Epithelial cell of esophagus (primary cell): Measurements from ENCODE around the gene NDST1.

ENCODE experiments used
- DNase-seq: peaks from one replicate; pipeline ENCODE4 v3.0.0; 2010; ENCODE audit warnings: low read depth
- H3K4me3 ChIP-seq: 2 replicates; pipeline ENCODE4 v1.5.1; 2011; ENCODE audit warnings: mild to moderate bottlenecking, low read length, control low read depth
- TF ChIP-seq, protein P1 (sequence below): IDR thresholded peaks from 2 replicates; pipeline ENCODE4 v1.5.1; 2011; ENCODE audit warnings: low read depth, mild to moderate bottlenecking, low read length, control low read depth, inconsistent platforms; ENCODE audit not compliant: insufficient read depth; ENCODE audit errors: missing control alignments

Gene NDST1

DNA sequence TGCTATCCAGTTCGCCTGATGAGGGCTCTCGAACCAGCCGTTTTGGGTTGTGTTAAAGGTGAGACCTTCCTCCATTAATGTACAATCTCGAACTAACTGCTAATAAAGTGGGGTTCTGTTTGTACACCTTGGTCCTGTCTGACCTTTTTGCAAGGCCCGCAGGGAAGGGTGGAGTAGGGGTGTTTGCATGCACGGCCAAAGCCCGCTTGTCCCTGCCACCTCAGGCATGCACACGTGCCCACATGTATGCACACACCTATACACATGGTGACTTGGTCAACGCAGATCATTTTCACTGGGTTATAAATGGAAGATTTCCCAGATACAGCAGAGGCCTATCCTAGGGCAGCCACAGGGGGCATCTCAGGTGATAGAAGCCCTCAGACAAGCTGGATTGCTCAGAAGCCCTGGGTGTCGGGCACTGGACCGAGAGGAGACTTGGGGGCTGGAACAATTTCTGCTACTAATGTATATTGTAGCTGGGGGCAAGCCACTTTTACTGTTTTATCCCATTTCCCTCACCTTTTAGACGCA lies 50.2 kb downstream of the NDST1 start:
- no peak for DNase-seq
- H3K4me3 ChIP-seq: no peak overlapping the region
- TF ChIP-seq, protein P1, sequence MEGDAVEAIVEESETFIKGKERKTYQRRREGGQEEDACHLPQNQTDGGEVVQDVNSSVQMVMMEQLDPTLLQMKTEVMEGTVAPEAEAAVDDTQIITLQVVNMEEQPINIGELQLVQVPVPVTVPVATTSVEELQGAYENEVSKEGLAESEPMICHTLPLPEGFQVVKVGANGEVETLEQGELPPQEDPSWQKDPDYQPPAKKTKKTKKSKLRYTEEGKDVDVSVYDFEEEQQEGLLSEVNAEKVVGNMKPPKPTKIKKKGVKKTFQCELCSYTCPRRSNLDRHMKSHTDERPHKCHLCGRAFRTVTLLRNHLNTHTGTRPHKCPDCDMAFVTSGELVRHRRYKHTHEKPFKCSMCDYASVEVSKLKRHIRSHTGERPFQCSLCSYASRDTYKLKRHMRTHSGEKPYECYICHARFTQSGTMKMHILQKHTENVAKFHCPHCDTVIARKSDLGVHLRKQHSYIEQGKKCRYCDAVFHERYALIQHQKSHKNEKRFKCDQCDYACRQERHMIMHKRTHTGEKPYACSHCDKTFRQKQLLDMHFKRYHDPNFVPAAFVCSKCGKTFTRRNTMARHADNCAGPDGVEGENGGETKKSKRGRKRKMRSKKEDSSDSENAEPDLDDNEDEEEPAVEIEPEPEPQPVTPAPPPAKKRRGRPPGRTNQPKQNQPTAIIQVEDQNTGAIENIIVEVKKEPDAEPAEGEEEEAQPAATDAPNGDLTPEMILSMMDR: no peak

DNA sequence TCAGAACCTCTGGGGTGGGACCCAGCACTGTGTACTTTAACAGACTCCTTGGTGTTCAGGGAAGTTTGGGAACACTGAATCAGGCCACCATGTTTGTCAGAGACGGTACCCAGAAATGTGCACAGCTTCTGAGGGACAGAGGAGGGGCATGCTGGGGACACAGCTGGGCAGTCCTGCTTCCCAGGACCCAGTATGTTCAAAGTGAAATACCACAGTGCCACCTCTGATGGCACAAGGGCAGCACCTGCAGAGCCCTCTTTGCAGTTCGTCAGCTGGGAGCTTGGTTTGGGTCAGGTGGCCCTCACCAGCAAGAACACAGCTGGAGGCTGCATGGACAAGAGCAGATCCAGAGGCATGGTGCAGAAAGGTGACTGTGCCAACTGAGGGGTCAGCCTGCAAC lies 51.2 kb downstream of the NDST1 start:
- DNase-seq: no peak
- TF ChIP-seq, protein P1: no peak
- H3K4me3 ChIP-seq: no peak overlapping the region

DNA sequence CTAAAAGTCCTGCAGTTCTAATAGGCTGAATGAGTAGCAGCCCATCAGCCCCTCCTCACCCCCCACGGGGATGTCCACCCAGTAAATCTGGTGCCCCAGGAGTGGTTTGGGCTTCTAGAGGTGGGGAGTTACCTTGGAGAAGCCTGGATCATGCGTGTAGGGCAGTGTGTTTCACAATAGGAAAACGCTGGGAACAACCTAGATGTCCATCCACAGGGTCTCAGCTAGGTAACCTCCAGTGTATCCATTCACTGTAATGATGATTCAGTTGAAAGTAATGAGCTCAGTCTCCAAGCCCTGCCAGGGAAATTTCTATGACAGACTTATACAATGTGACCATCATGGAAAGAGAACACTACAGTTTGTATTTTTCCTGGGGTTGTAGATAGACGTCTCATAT lies 51.8 kb downstream of the NDST1 start:
- peak; percentile 57 for DNase-seq
- TF ChIP-seq, protein P1: no peak
- H3K4me3 ChIP-seq: no peak overlapping the region

DNA sequence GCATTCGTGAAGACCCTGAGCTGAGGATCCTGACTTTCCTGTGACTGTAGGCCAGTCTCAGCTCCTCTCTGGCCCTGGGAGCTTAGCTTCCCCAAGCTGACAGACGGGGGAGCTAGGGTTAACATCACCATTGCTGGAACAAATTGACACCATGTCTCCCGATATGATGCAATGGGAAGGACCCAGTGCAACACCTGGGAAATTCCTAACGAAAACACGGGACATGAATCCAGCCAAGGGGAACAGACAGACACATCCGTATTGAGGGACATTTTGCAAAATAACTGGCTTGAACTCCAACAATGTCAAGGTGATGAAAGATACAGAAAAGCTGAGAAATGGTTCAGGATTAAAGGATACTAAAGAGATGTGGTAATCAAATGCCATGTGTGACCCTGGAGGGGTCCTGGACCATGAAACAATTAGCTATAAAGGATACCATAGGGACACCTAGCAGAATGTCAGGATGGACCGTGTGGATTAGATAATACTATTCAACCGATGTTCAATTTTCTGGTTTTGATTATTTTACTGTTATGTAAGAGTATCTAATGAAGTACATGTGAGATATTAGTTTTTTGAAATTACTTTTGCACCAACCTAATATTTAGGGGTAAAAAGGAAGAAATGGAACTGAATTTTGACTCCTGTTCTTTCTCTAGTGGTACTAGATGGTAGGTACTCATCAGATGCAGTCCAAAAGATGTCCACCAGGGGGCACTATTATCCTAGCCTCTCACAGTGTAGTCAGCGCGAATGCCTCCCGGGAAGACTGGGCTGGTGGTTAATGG lies 52.7 kb downstream of the NDST1 start:
- TF ChIP-seq, protein P1: peak; percentile 88
- no peak overlapping the region for H3K4me3 ChIP-seq
- DNase-seq: peak; percentile 86

DNA sequence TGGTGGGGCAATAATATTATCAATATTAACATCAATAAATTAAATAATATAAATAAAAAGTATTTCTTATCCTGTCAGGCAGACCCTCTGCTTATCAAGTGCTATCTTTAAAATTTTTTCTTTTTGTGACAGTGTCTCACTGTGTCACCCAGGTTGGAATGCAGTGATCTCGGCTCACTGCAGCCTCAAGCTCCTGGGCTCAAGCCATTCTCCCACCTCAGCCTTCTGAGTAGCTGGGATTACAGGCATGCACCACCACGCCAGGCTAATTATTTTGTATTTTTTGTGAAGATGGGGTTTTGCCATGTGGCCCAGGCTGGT lies 53.2 kb downstream of the NDST1 start:
- H3K4me3 ChIP-seq: no peak overlapping the region
- TF ChIP-seq, protein P1: no peak
- DNase-seq: no peak

DNA sequence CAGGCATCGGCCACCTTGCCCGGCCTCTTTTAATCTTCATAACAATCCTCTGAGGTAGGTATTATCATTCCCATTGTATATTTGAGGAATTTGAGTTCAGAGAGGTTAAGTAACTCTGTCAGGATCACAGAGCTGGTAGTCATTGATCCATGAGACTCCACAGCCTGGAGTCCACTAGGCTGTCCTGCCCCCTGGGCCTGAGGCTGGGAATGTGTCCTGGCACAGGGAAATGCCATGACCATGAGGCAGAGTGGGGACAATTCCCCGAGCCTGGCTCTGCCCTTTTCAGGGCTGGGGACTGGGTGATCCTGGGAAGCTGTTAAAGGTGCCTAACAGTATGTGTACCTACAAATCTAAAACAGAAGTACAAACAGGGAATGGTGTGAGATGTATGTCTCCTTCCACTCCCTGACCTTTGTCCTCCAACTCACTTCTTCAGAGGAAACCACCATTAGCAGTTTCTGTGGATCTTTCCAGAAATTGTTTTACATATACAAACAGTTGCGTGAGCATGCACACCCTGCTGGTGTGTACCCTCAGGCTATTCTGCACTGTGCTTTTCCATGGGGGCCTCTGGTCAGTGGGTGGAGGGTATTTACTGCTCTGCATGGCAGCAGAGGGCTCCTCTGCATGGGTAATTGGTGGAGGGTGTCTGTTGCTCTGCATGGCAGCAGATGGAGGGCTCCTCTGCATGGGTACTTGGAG lies 53.8 kb downstream of the NDST1 start:
- DNase-seq: no peak
- TF ChIP-seq, protein P1: no peak
- no peak overlapping the region for H3K4me3 ChIP-seq
